GM21390 (cell line): ENCODE data around the gene PARP15.
"Not testable (repeated sequence)": the region's sequence is repeated elsewhere in the genome, so short reads cannot be mapped to it uniquely, and the experiment has no call there.

Experiments used
- ATAC-seq: cut with Tn5 transposase; IDR thresholded peaks from one replicate; pipeline ENCODE4 v1.9.1; 2021; ENCODE audit not compliant: unreplicated experiment

PARP15 gene

DNA sequence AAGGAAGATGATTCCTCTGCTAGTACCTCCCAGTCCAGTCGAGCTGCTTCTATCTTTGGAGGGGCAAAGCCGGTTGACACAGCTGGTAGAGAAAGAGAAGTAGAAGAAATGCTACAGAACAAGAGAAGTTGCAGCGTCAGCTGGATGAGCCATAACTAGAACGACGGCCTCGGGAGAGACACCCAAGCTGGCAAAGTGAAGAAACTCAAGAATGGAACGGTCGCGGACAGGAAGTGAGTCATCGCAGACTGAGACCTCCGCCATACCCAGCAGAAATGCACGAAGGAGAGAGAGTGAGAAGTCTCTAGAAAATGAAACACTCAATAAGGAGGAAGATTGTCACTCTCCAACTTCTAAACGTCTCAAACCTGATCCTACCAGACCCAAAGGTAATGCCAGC, 84.2 kb downstream of the PARP15 start:
- ATAC-seq = no peak

GRCh38 chr3:122662505-122662904, 85.1 kb downstream of the PARP15 start:
- ATAC-seq = no peak

DNA sequence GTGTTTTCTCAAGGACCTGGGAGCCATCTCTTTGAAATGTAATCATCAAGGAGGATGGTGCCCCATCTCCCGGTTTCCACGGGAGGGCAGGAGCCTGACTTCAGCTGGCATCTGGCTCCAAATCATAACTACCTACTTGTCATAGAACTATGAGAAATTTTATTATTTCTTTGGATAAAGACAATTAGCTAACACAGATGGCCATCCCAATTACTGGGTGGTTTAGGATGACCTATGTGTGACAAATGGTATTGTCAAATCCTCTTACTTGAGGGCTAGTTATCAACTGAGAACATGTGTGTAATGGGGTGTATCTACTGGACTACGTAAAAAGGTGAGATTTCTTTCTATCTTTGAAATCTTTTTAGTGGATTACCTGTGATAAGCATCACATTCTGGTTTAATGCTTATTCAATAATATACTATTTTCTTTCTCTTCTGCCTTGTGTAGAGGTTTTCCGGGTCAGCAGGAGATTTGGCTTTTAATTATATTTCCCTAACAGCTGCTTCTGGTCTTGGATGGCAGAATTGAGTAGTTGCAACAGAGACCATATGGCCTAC, 87.9 kb downstream of the PARP15 start:
- ATAC-seq = no peak

DNA sequence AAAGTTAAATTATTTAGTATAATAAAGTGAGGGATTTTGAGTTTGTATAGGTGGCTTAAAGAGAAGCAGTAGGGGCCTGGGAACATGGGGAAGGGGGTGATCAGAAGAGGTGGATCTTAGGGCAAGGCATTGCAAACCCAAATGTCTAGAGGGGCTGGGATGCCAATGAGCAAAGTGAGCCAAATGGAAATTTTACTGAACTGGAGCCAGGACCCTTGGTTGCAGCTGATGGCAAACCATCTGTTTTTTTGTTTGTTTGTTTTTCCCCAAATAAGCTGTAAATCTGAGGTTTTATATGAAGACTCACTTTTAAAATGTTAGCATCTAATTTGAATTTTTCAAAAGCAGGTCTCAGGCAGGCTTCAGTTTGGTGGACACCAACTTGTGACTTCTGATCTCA, 88.4 kb downstream of the PARP15 start:
- ATAC-seq = no peak

DNA sequence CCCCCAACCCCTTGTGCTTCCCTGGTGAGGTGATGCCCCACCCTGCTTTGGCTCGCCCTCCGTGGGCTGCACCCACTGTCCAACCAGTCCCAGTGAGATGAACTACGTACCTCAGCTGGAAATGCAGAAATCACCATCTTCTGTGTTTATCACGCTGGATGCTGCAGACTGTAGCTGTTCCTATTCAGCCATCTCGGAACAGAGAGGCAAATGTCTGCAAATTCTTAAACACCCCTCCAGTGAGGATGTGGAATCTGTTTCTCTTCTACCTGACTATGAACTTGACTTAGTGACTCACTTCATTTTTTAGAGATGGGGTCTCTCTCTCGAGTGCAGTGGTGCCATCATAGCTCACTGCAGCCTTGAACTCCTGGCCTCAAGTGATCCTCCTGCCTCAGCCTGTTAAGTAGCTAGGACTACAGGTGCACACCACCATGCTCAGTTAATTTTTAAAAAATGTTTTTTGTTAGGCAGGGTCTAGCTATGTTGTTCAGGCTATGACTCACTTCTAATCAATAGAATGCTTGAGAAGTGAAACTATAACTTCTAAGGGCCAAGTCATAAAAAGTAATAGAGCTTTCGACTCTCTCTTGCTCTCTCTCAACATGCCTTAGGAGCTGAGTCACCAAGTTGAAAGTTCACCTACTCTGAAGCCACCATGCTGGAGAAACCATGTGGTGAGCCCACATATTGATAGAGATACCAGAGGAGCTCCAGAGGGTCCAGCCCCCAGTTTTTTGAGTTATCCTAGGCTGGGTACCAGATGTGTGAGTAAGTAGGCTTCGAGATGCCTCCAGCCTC, 91.7 kb downstream of the PARP15 start:
- ATAC-seq = peak; percentile 99

- no peak for ATAC-seq
Measured at GRCh38 chr3:122671553-122671952, 94.1 kb downstream of the PARP15 start.

DNA sequence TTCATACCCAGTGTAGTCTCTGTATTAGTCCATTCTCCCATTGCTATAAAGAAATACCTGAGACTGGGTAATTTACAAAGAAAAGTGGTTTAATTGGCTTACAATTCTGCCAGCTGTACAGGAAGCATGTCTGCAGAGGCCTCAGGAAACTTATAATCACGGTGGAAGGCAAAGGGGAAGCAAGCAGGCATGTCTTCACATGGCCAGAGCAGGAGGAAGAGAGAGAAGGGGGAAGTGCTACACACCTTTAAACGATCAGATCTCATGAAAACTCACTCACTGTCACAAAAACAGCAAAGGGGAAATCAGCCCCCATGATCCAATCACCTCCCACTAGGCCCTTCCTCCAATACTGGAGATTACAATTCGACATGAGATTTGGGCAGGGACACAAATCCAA, 96.9 kb downstream of the PARP15 start:
- ATAC-seq = no peak

GRCh38 chr3:122676759-122677158, 99.3 kb downstream of the PARP15 start:
- no peak for ATAC-seq

DNA sequence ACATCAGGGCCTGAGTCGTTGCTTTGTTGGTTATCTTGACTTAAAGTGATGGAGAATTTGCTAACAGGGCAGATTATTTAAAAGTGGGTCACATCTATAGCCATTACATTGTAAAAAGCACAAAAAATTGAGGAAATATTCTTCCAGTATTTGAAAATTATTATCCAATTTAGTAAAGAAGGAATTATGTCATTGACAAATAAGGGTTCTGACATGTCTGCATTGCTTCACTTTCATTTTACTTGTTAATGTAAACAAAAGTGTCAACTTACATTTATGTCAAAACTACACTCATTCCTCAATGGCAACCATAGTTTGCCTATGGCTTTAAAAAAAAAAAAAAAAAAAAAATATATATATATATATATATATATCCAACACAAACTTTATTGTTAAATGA, 99.8 kb downstream of the PARP15 start:
- no peak for ATAC-seq

DNA sequence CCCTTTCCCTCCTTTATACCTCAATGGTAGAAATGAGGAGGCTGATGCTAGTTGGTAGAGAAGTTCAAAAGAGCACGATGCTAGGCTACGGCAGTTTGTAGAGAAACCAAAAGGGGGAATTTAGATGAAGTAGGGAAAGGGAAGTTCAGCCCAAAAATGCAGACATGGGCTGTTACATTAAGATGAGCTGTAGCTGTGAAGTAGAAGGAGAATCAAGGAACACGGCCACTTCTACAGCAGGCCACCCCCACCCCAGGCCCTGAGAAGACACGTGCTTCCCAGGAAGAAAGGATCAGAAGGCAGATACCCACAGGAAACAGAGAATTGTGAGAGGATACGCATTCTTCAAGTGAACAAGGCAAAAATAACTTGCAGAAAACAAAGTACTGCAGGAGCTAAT, 101.1 kb downstream of the PARP15 start:
- no peak for ATAC-seq

DNA sequence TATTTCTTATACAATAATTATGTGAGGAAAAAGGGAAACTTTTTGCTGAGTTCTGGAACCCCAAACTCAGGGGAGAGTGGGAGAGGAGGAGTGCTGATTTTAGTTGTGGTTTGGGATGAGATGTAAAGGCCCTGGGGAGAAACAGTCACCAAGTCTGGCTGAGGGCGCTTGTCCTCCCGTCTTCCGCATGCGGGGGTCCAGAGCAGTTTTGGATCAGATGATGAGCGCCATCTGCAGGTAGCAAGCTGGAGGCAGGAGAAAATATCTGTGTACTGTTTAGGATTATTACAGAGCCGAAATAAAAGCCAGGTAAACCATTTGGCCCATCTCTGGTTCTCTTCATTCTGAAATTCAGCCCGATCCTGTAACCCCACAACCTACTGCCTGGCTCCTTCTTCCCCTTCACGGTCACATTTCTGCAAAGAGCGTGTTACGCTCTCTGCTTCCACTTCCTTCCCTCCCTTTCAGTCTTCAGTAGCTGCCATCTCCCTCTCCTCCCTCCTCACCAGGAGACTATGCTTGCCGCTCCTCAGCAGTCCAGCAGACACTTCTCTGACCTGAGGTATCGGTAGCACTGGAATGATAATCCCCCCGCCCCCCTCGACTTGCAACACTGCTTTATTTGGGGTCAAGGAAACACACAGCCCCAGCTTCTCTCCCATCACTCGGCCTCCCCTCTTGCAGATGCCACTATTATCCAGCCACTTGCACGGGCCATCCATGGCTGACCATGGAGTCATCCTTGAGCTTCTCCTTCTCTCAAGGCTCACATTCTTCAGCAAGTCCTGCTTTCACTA, 101.8 kb downstream of the PARP15 start:
- ATAC-seq = peak; percentile 40

DNA sequence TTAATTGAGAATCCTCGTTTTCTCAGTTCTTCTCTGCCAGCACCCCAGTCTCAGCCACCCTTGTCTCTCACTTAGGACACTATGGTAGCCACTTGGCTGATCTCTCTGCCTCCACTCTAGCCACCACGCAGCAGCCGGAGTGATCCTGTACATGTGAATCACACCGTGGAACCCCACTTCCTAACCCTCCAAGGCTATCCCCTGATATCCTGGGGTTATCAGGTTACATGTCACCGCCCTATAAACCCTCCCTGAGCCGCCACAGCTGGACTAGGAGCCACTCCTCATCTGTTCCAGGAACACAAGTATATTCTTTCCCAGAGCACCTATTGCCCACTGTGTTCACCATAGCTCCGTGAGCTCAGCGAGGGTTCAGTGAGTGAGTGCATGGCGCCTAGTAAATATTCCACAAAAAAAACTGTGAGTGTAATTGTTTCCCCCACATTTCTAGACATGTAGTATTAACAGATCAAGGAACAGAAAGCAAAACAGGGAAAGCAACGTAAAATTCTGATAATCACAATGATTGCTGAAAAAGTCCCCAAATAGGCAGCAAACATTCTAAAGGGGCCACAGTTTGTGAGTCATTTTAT, 102.5 kb downstream of the PARP15 start:
- no peak for ATAC-seq

- peak; percentile 63 for ATAC-seq
Measured at GRCh38 chr3:122680475-122681283, 103.2 kb downstream of the PARP15 start, which contains the start of gene PARP14. Gene PARP14 (plus strand): TSS chr3:122680839. CDS start chr3:122680884, 45 bp downstream.

- no peak for ATAC-seq
Measured at GRCh38 chr3:122681284-122681973, 104.0 kb downstream of the PARP15 start.

DNA sequence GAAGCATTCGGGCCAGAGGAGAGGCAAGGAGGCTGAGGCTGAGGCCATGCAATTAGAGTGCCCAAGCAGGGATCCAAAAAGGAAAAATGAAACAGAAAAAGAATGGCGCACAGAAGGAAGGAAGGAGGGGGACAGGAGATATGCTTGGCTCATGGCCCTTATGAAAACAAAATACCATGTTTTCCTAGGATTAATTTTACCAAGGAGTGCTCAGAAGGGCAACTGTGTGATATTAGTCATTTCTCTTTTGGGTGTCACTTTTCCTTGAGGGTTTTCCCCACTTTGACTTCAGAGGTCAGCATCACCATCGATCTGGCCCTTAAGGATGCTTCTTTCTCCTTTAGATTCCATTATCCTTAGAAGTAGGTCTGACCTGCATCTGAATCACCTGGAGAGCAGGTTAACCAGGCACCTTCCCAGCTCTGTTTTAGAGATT, 104.5 kb downstream of the PARP15 start:
- ATAC-seq = no peak

- ATAC-seq = not testable (repeated sequence)
Measured at GRCh38 chr3:122682778-122683411, 105.4 kb downstream of the PARP15 start.

DNA sequence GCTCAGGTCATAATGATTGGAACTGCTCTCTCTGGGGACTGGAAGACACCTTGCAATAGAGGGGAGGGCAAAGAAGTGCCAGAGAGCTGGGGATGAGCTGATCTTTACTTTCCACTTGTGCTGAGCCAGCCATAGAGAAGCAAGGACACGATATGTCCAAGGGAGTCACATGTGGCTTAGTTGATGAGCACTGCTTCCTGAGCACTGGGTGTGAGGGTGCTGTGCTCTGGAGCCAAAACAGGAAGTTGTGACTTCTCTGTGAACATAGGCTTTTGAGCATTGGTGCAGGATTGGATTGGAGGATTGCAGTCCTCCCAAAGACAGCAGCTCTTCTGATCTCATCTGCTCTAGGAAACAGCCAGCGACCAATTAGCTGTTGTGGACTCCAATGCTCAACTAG, 109.8 kb downstream of the PARP15 start:
- ATAC-seq = no peak
